HG02798 (cell line): Measurements from ENCODE around the gene HSD17B8.

Experiments used
- ATAC-seq: cut with Tn5 transposase; IDR thresholded peaks from one replicate; pipeline ENCODE4 v1.9.1; 2021; ENCODE audit warnings: mild to moderate bottlenecking; ENCODE audit not compliant: unreplicated experiment, poor library complexity

Gene HSD17B8

GRCh38 chr6:33171016-33171879 is 33.2 kb upstream of the HSD17B8 start:
- no peak for ATAC-seq

- no peak for ATAC-seq
Measured at GRCh38 chr6:33171880-33172687, 32.4 kb upstream of the HSD17B8 start.

GRCh38 chr6:33172688-33173534 is 31.5 kb upstream of the HSD17B8 start:
- no peak for ATAC-seq

GRCh38 chr6:33173535-33174180 is 30.8 kb upstream of the HSD17B8 start:
- no peak for ATAC-seq

- ATAC-seq: no peak
Measured at GRCh38 chr6:33174784-33175183, 29.7 kb upstream of the HSD17B8 start.

GRCh38 chr6:33175436-33176069 is 28.9 kb upstream of the HSD17B8 start:
- ATAC-seq: no peak

- no peak for ATAC-seq
Measured at GRCh38 chr6:33176906-33177305, 27.5 kb upstream of the HSD17B8 start.

- no peak for ATAC-seq
Measured at GRCh38 chr6:33177552-33178446, 26.7 kb upstream of the HSD17B8 start.

- no peak for ATAC-seq
Measured at GRCh38 chr6:33178755-33179475, 25.5 kb upstream of the HSD17B8 start.

GRCh38 chr6:33181141-33181540 is 23.3 kb upstream of the HSD17B8 start:
- ATAC-seq: no peak

GRCh38 chr6:33183071-33183683 is 21.3 kb upstream of the HSD17B8 start:
- no peak for ATAC-seq

GRCh38 chr6:33185190-33185589 is 19.3 kb upstream of the HSD17B8 start:
- no peak for ATAC-seq

GRCh38 chr6:33185654-33186187 is 18.7 kb upstream of the HSD17B8 start:
- ATAC-seq: no peak

- no peak for ATAC-seq
Measured at GRCh38 chr6:33187809-33188208, 16.6 kb upstream of the HSD17B8 start.

- no peak for ATAC-seq
Measured at GRCh38 chr6:33189164-33189563, 15.3 kb upstream of the HSD17B8 start.

GRCh38 chr6:33189625-33190448 is 14.6 kb upstream of the HSD17B8 start:
- no peak for ATAC-seq
